Brain pericyte (primary cell): ENCODE measurements around the gene SHQ1.
"Not testable (repeated sequence)": the region's sequence is repeated elsewhere in the genome, so short reads cannot be mapped to it uniquely, and the experiment has no call there.

Experiments
- DNase-seq: peaks from one replicate; pipeline ENCODE4 v3.0.0-alpha.2; 2012; ENCODE audit warnings: low read depth, low spot score

The SHQ1 gene

GRCh38 chr3:72719137-72719536 is 129.1 kb downstream of the SHQ1 start:
- DNase-seq = no peak

- DNase-seq = not testable (repeated sequence)
These were observed 134.1 kb downstream of the SHQ1 start for GRCh38 chr3:72714135-72714534.

GRCh38 chr3:72710471-72710870 is 137.8 kb downstream of the SHQ1 start:
- DNase-seq = not testable (repeated sequence)

GRCh38 chr3:72708441-72708840 is 139.8 kb downstream of the SHQ1 start:
- no peak for DNase-seq

GRCh38 chr3:72702997-72703396 is 145.2 kb downstream of the SHQ1 start:
- no peak for DNase-seq

- no peak for DNase-seq
These were observed 145.9 kb downstream of the SHQ1 start for GRCh38 chr3:72702390-72702789.

- no peak for DNase-seq
These were observed 148.1 kb downstream of the SHQ1 start for GRCh38 chr3:72700106-72700505.

GRCh38 chr3:72699631-72700030 is 148.6 kb downstream of the SHQ1 start:
- no peak for DNase-seq
